Measurements from ENCODE around the gene IGF2BP3.

DNA sequence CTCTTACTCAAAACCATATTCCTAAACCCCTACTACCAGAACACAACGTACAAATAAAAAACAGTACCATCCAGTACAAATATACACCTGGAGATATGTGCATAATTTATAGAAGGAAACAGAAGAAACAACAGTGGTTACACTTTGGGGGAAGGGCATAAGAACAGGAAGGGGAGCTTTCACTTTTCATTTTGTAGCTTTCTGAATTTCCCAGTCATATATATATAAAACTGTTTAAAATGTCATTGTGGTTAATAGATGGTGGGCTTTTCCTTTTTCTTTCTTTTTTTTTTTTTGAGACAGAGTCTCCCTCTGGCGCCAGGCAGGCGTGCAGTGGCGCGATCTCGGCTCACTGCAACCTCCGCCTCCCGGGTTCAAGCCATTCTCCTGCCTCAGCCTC is 124.0 kb downstream of the IGF2BP3 start:
- TF ChIP-seq POLR2A (IDR thresholded peaks at IDR 0.05) (no peak), POLR2AphosphoS5 (IDR thresholded peaks at IDR 0.05) (no peak)
- TF ChIP-seq, protein P1, sequence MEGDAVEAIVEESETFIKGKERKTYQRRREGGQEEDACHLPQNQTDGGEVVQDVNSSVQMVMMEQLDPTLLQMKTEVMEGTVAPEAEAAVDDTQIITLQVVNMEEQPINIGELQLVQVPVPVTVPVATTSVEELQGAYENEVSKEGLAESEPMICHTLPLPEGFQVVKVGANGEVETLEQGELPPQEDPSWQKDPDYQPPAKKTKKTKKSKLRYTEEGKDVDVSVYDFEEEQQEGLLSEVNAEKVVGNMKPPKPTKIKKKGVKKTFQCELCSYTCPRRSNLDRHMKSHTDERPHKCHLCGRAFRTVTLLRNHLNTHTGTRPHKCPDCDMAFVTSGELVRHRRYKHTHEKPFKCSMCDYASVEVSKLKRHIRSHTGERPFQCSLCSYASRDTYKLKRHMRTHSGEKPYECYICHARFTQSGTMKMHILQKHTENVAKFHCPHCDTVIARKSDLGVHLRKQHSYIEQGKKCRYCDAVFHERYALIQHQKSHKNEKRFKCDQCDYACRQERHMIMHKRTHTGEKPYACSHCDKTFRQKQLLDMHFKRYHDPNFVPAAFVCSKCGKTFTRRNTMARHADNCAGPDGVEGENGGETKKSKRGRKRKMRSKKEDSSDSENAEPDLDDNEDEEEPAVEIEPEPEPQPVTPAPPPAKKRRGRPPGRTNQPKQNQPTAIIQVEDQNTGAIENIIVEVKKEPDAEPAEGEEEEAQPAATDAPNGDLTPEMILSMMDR (IDR thresholded peaks at IDR 0.05) = no peak

Data from breast epithelium (tissue), 3 donors.